ENCODE data around the gene EGFL7.

GRCh38 chr9:136654820-136655535, 7.7 kb upstream of the EGFL7 start:
- no peak for TF ChIP-seq CTCF (conservative IDR thresholded peaks at IDR 0.05 in 1 of 2, IDR thresholded peaks at IDR 0.05 in 1 of 2; ENCODE audit: low read depth in 1 of 2, low read length in 2 of 2)
- no peak for TF ChIP-seq EZH2 (IDR thresholded peaks at IDR 0.05; ENCODE audit: low read length, missing control alignments)

Data from fibroblast of lung (primary cell).